ENCODE results near the gene VWA5A. TPM values are rescaled to one million over a fixed set of nuclear protein-coding genes. Genes with fewer than 3 reads are reported as not detected.

The VWA5A gene
- total RNA-seq, 4 donors from 2014 or later: 22.9 to 27.6 (median 26.4) TPM

- H3K27me3 ChIP-seq: no peaks in the 10 kb centered on the region
- H3K4me1 ChIP-seq: no peaks in the 10 kb centered on the region
- H3K27ac ChIP-seq: no peak overlapping the region
- H3K9me3 ChIP-seq: no peaks in the 10 kb centered on the region
- TF ChIP-seq EP300 (IDR thresholded peaks at IDR 0.05) (no peak), CTCF (IDR thresholded peaks at IDR 0.05) (no peak), POLR2A (IDR thresholded peaks at IDR 0.05) (no peak), POLR2AphosphoS5 (IDR thresholded peaks at IDR 0.05) (no peak)
- H3K4me3 ChIP-seq: no peak overlapping the region
- DNase-seq (ENCODE audit: low spot score in 2 of 2): no peak
- 95% methylated on average over 19 of the region's 40 CpGs for WGBS
- no peaks in the 10 kb centered on the region for H3K36me3 ChIP-seq
Measured at GRCh38 chr11:124170801-124171586, 55.7 kb downstream of the VWA5A start.

- WGBS: 87% methylated on average over 6 of the region's 6 CpGs
Measured at GRCh38 chr11:124172101-124172500, 56.9 kb downstream of the VWA5A start.

GRCh38 chr11:124172599-124172998, 57.3 kb downstream of the VWA5A start:
- Histone ChIP-seq H3K36me3 (no peaks in the 10 kb centered on the region), H3K27me3 (no peaks in the 10 kb centered on the region), H3K4me3 (no peak overlapping the region), H3K27ac (no peak overlapping the region), H3K9me3 (no peaks in the 10 kb centered on the region), H3K4me1 (no peaks in the 10 kb centered on the region)
- 93% methylated on average over 1 of the region's 1 CpG for WGBS
- no peak for DNase-seq (ENCODE audit: low spot score in 2 of 2)
- TF ChIP-seq EP300 (IDR thresholded peaks at IDR 0.05) (no peak), POLR2AphosphoS5 (IDR thresholded peaks at IDR 0.05) (no peak), POLR2A (IDR thresholded peaks at IDR 0.05) (no peak), CTCF (IDR thresholded peaks at IDR 0.05) (no peak)

More at GRCh38 chr11:124172101-124172500, 56.9 kb downstream of the VWA5A start:
- Histone ChIP-seq H3K4me1 (no peaks in the 10 kb centered on the region), H3K27ac (no peak overlapping the region), H3K9me3 (no peaks in the 10 kb centered on the region), H3K4me3 (no peak overlapping the region), H3K36me3 (no peaks in the 10 kb centered on the region), H3K27me3 (no peaks in the 10 kb centered on the region)
- TF ChIP-seq POLR2AphosphoS5 (IDR thresholded peaks at IDR 0.05) (no peak), EP300 (IDR thresholded peaks at IDR 0.05) (no peak), CTCF (IDR thresholded peaks at IDR 0.05) (no peak), POLR2A (IDR thresholded peaks at IDR 0.05) (no peak)
- DNase-seq (ENCODE audit: low spot score in 2 of 2): no peak

GRCh38 chr11:124174001-124174583, 58.8 kb downstream of the VWA5A start:
- Histone ChIP-seq H3K4me3 (no peak overlapping the region), H3K9me3 (no peaks in the 10 kb centered on the region), H3K27me3 (no peaks in the 10 kb centered on the region), H3K36me3 (no peaks in the 10 kb centered on the region), H3K27ac (no peak overlapping the region), H3K4me1 (no peaks in the 10 kb centered on the region)
- WGBS: 41% methylated on average over 4 of the region's 4 CpGs
- no peak for DNase-seq (ENCODE audit: low spot score in 2 of 2)
- TF ChIP-seq EP300 (IDR thresholded peaks at IDR 0.05) (no peak), POLR2A (IDR thresholded peaks at IDR 0.05) (no peak), CTCF (IDR thresholded peaks at IDR 0.05) (no peak), POLR2AphosphoS5 (IDR thresholded peaks at IDR 0.05) (no peak)

- Histone ChIP-seq H3K27ac (no peak overlapping the region), H3K4me1 (no peaks in the 10 kb centered on the region), H3K4me3 (no peak overlapping the region), H3K9me3 (no peaks in the 10 kb centered on the region), H3K27me3 (no peaks in the 10 kb centered on the region), H3K36me3 (no peaks in the 10 kb centered on the region)
- no peak for DNase-seq (ENCODE audit: low spot score in 2 of 2)
- WGBS: 79% methylated on average over 5 of the region's 5 CpGs
- TF ChIP-seq POLR2A (IDR thresholded peaks at IDR 0.05) (no peak), POLR2AphosphoS5 (IDR thresholded peaks at IDR 0.05) (no peak), CTCF (IDR thresholded peaks at IDR 0.05) (no peak), EP300 (IDR thresholded peaks at IDR 0.05) (no peak)
Measured at GRCh38 chr11:124176925-124177715, 61.9 kb downstream of the VWA5A start.
